ENCODE measurements around the gene HUNK.

- TF ChIP-seq POLR2A (IDR thresholded peaks at IDR 0.05): no peak
- TF ChIP-seq, protein P1, sequence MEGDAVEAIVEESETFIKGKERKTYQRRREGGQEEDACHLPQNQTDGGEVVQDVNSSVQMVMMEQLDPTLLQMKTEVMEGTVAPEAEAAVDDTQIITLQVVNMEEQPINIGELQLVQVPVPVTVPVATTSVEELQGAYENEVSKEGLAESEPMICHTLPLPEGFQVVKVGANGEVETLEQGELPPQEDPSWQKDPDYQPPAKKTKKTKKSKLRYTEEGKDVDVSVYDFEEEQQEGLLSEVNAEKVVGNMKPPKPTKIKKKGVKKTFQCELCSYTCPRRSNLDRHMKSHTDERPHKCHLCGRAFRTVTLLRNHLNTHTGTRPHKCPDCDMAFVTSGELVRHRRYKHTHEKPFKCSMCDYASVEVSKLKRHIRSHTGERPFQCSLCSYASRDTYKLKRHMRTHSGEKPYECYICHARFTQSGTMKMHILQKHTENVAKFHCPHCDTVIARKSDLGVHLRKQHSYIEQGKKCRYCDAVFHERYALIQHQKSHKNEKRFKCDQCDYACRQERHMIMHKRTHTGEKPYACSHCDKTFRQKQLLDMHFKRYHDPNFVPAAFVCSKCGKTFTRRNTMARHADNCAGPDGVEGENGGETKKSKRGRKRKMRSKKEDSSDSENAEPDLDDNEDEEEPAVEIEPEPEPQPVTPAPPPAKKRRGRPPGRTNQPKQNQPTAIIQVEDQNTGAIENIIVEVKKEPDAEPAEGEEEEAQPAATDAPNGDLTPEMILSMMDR (IDR thresholded peaks at IDR 0.05): no peak
These were observed 127.1 kb downstream of the HUNK start for GRCh38 chr21:31999810-32000468.
